Measurements from ENCODE around the gene KCNN4.

DNA sequence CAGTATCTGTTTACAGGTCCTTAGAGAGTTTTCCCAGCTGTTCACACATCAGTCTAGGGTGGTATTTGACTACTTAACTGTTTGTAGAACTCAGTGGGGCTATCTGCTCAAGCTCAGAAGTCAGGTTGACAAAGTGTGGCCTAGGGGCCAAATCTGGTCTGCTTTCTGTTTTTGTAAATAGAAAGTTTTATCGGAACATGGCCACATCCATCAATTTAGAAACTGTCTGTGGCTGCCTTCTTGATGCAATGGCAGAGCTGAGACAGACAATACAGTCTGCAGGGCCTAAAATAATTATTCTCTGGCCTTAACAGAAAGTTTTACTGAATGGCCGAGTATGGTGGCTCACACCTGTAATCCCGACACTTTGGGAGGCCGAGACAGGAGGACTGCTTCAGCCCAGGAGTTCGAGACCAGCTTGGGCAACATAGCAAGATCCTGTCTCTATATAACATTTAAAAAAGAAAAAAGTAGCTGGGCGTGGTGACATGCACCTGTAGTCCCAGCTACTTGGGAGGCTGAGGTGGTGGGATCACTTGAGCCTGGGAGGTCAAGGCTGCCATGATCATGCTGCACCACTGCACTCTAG lies 28.4 kb downstream of the KCNN4 start:
- TF ChIP-seq CTCF (IDR thresholded peaks at IDR 0.05 in 4 of 5, conservative IDR thresholded peaks at IDR 0.05 in 1 of 5) (no peak), POLR2A (IDR thresholded peaks at IDR 0.05) (no peak)

All from gastrocnemius medialis (tissue), 4 donors.